ENCODE measurements around the gene DHX29.

- TF ChIP-seq, protein P1, sequence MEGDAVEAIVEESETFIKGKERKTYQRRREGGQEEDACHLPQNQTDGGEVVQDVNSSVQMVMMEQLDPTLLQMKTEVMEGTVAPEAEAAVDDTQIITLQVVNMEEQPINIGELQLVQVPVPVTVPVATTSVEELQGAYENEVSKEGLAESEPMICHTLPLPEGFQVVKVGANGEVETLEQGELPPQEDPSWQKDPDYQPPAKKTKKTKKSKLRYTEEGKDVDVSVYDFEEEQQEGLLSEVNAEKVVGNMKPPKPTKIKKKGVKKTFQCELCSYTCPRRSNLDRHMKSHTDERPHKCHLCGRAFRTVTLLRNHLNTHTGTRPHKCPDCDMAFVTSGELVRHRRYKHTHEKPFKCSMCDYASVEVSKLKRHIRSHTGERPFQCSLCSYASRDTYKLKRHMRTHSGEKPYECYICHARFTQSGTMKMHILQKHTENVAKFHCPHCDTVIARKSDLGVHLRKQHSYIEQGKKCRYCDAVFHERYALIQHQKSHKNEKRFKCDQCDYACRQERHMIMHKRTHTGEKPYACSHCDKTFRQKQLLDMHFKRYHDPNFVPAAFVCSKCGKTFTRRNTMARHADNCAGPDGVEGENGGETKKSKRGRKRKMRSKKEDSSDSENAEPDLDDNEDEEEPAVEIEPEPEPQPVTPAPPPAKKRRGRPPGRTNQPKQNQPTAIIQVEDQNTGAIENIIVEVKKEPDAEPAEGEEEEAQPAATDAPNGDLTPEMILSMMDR (IDR thresholded peaks at IDR 0.05), result peak in 1 of 3 experiments; percentile 12
- TF ChIP-seq POLR2A (IDR thresholded peaks at IDR 0.05; ENCODE audit: low read depth) (no peak), POLR2AphosphoS5 (IDR thresholded peaks at IDR 0.05) (no peak), EP300 (IDR thresholded peaks at IDR 0.05) (no peak)
Measured at GRCh38 chr5:55226027-55226933, 81.2 kb downstream of the DHX29 start.
